HG02970 (cell line): ENCODE data around the gene CHST8.
"Not testable (repeated sequence)": the region's sequence is repeated elsewhere in the genome, so short reads cannot be mapped to it uniquely, and the experiment has no call there.

Experiments
- ATAC-seq: cut with Tn5 transposase; IDR thresholded peaks from one replicate; pipeline ENCODE4 v1.9.1; 2021; ENCODE audit warnings: mild to moderate bottlenecking, moderate library complexity, moderate number of reproducible peaks; ENCODE audit not compliant: unreplicated experiment, low FRiP score

The CHST8 gene

DNA sequence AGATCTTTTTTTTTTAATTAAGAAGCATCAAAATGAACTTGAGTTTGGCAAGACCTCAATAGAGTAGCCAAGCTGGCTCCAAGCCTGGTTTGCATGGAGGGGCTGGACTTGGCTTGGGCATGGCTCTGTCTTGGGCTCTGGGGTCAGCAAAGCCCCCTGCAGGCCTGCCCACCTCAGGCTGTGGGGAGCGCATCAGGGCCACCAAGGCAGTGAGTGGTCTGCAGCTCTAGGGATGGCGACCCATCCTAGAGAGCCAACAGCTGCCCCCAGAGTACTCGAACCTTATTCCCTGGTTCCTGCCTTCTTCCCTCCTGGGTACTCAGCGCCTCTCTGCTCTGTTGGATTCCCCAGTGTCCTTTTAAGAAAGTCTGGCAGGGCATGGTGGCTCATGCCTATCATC lies 5.4 kb upstream of the CHST8 start:
- ATAC-seq, result no peak

DNA sequence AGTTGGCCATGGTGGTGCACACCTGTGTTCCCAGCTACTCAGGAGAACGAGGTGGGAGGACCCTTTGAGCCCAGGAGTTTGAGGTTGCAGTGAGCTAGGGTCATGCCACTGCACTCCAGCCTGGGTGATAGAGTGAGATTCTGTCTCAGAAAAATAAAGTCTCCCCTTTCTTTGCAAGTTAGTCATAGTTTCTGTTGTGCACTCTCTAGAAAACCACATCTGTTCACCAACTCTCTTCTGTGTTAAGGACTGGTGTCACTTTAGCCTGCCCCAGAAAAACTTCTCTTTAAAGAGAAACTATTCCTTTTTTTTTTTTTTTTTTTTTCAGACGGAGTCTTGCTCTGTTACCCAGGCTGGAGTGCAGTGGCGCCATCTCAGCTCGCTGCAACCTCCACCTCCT lies 4.9 kb upstream of the CHST8 start:
- ATAC-seq, result no peak

DNA sequence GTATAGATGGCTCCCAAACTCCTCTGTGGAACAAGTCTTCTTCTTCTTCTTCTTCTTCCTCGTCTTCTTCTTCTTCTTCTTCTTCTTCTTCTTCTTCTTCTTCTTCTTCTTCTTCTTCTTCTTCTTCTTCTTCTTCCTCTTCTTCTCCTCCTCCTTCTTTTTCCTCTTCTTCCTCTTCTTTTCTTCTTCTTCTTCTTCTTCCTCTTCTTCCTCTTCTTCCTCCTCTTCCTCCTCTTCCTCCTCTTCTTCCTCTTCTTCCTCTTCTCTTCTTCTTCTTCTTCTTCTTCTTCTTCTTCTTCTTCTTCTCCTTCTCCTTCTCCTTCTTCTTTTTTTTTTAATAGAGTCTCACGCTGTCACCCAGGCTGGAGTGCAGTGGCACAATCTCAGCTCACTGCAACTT lies 3.4 kb upstream of the CHST8 start:
- not testable (repeated sequence) for ATAC-seq

DNA sequence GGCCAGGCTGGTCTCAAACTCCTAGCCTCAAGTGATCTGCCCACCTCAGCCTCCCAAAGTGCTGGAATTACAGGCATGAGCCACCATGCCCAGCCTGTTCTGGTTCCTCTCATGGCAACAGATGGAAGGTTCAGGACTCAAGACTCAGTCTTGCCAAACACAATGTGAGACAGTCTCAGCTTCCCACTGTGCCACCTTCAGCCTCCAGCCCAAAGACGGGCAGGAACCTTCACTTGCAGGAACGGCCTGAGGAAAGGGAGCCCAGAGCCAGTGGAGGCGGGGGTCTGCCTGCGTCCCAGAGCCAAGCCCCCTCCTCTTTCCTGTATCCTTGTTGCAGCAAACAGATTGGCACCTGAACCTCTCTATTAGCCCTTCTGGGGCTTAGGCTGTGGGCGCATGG lies 2.9 kb upstream of the CHST8 start:
- ATAC-seq, result no peak

DNA sequence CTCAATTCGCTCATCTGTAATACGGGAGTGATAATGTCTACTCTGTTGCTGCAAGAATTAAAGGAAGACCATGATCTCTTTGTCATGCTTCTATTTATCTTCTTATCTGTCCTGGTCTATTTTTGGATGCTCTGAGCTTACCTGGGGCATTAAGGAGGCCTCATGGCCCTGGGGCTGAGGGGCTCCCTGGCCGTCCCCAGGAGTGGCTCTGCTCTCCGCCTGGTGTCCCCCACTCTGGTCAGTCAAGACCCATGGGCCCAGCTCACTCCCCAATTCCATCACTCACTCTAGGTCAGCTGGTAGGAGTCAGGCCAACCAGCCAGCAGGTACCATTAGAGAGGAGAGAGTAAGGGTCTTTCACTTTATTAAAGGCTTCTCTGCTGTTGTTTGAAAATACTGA lies 1.1 kb upstream of the CHST8 start:
- ATAC-seq, result no peak

DNA sequence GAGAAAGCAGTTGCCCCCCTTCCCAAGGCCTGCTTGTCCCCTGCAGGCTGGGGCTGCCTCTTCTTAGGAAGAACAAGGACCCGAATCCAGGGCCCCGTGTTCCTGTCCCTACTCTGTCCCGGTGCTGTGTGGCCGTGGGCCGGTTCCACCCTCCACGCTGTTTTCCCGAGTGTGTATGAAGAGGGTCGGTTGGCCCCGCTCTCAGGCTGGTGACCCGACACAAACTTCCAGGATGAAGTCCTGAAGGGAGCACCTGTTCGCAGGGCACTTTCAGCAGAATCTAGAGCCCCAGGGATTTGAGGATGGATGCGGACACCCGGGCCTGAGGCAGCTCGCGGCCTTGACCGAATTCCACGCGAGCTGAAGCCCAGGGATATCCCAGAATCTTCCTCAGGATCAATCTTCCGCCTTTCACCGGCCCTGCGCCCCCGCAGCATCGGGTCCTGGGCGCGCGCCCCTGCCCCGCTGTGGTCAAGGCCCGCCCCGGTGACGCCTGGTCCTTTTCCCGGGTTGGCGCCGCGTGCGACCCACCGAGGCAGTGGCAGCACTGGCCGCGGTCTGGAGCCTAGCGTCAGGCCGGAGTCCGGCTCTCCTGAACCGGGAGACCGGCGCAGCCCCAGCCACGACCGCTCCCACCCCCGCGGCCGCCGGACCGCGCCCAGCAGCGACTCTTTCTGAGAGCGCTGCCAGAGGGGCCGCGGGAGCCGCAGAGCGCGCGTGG lies 528 bp upstream of the CHST8 start:
- ATAC-seq, result no peak

DNA sequence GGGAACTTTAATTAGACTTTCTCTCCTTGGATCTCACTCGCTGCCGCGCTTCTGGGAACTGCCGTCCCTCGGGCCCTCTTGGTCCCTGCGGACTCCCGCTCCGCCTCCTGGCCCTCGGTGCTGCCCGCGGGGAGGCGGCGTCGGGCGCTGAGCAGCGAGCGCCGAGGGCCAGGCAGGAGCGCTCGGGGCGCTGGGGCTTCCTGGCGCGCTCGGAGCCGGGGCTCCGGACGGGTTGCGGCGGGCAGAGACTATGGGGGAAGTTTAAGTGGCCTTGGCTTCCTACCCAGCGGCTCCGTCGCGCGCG lies 704 bp downstream of the CHST8 start:
- ATAC-seq, result no peak

DNA sequence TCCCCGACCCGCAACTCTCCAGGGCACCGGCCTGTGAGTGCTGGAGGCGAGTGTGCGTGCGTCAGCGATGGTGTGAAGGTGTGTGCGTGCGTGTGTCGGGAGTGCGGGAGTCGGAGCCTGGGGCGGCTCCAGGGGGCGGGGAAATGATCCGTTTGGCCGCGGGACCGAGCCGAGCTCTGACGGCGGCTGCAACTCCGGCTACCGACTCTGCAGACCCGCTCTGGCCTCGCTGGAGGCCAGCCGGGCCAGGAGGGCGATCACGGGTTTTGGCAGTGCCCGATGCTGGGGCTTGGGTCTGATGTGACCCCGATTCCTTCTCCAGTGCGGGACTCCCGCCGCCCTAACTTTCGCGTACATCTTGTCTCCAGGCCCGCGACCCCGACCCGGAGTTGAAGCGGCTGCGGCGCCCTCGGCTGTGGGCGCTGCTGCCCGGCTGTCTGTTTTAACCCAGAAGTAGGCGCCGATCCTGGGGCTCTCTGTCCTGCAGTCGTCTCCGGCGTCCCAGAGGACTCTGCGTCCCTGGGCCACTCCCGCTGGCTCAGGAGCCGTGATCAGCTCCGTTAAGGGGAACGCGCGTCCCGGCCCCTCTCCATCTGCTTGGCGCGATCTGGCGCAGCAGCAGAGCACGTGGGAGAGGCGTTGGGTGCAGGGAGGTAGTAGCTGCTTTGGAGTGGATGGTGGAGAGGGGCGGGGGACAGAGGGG lies 1.2 kb downstream of the CHST8 start:
- ATAC-seq, result no peak

DNA sequence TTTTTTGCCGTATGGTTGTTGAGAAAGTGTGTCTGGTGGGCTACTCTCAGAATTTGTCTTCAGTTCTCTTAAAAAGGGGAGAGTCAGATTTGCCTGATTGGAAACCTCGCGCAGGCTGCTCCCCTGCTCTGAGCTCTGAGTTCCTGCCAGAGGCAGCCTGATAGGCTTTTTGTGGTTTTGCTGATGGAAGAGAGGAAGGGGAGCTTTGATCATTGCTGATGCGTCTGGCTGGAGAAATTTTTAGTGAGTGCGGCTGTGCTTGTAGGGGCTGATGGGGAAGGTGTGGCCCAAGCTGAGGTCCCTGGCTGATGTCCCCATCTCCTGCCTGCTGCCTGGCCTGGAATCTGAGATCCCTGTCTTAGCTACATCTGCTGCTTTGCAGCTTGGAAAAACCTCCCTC lies 2.8 kb downstream of the CHST8 start:
- ATAC-seq, result no peak

DNA sequence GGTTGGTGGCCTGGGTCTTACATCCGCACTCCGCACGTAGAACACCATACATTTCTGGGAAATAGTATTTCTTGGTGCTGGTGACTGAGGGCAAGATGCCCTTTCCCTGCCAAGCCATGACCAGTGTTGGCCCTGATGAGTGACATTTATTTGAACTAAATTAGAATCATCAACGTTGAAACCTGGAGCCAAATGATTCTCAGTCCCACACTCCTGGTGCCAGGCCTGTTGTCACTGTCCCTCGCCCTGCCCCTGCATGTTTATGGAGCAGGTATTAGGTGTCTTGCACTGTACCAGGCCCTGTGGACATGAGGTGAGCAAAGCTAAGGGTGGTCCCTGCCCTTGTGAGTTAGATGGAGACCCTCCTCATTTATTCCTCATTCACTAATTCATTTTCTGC lies 5.8 kb downstream of the CHST8 start:
- ATAC-seq, result no peak

DNA sequence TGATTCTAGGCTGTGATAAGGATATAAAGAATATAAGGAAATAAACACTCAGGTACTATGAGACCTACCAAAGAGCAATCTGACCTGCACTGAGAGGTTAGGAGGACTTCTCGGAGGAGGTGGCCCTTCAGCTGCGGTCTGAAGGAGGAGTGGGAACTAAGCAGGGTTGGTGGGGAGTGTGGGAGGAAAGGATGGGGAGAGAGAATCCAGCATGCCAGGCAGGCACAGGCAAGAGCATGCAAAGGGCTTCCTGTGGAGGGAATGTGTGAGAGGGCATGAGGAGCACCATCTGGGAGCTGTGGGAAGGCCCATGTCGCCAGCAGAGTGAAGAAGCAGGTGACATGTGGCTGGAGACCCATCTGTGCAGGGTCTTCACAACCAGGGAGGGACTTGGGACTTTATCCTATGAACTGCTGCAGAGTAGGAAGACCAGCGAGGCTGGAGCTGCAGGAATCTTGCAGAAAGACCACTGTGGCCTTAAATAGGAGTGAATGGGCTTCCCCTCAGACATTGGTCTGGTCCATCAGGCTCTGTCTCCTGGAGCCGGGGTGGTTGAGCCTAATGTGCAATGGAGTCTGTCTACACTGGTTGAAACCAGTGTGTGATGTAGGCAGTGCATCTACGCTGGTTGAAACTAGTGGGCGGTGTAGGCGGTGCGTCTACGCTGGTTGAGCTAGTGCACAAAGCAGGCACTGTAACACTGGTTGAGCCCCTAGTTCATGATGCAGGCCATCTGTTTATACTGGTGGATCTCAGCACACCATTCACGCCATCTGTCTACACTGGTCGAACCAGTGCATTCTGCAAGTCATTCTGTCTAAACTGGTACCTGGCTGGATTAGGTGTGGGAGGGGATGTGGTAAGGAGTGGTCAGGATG lies 6.4 kb downstream of the CHST8 start:
- ATAC-seq, result no peak

DNA sequence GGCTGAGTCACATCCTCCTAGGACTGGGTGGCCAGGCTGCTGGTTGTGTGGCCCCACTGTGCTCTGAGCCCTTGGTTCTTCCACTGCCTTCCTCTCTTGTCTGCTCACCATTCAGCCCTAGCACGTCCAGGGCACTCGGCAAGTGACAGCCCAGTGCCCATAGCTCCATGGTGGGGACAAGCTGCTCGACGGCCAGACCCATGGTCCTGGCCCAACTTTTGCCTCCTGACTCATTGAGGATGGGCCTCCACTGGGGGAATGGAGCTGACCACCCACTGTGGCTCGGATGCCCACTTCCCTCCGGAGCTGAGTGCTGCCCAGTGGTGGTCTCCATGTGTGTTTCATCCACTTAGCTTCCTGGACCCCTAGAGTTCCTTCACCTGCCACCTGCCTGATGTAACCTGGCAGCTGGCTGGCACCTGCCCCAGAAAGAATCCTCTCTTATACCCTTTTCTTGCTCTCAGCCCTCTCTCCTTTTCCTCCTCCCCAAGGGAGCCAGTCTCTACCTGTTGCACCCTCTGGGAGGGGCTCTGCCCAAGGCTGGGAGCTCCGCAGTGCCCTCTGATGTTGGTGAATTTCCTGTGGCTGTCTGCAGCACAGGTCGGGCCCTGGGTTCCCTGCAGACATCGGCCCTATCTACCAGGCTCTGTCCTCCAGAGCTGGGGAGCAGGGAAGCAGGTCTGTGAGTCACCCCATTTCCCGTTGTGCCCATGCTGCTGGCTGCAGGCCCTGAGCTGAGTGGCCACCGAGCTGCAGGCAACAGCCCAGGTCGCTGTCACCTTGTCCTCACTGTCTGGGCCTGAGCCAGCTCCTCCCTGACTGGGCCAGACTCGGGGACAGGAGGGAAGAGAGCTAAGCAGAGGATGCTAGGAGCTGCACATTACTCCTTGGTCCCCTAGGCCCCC lies 7.4 kb downstream of the CHST8 start:
- no peak for ATAC-seq

DNA sequence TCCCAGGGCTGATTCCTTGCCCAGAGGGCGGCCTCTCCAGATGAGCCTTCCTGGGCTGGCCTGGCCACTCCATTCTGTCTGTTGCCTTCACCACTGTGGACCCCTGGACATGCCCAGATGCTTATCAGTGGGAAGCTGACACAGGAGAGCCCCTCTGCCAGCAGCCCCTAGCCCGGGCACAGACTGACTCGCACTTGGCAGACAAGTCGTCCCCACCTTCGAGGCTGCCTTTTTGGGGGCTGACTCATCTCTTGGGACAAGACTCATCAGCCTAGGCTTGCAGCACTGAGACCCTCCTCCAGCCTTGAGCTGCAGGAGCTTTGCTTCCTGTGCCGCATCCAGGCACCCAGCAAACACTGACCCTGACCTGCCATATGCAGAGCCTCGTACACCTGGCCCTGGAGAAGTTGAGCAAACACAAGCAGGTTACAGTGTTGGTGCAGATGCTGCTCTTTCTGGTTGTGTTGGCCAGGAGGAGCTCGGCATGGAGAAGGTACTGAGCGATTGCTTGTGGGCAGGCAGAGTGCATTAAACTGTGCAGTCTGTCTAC lies 8.1 kb downstream of the CHST8 start:
- ATAC-seq, result no peak

DNA sequence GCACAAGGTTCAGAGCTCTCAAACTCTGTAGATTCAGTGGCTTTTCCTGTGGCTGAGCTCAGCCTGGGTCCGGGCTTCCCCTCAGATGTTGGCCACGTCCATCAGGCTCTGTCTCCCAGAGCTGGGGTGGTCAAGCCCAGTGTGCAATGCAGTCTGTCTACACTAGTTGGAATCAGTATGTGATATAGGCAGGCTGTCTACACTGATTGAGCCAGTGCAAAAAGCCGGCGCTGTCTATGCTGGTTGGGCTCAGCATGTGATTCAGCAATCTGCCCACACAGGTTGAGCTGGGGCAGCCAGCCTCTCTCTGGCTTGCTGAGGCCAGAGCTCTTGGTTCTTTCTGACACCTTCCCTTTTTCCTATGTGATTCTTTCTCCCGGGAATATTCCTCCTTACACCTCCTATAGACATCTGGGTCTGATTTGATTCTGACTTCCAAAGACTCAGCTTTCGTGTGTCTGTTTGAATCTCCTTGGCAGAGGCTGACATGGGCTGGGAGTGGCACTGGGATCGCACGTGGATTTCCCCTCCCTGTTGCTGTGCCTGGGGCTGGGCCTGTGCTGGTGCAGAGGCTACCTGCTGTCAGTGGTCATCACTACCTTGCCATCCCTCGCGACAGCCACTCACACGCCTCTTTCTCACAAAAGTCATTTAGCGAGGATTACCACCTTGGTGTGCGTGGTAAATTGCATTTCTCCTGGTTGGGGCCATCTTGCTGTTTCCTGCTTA lies 9.3 kb downstream of the CHST8 start:
- no peak for ATAC-seq

DNA sequence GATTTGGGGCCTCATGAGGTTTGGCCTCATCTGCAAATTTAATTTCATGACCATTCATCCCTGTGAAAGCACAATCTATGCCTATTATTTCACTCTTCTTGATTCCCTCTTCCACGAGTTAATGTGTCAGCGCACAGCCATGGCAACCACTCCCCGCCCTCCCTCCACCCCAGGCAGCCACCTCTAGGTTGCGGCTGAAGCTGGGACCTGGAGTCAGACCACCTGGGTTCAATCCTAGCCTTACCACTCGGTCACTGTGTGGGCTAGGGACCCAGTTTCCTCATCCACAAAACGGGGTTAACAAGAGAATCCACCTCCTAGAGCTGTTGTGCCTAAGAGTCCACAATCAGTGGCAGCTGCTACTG lies 9.8 kb downstream of the CHST8 start:
- no peak for ATAC-seq

DNA sequence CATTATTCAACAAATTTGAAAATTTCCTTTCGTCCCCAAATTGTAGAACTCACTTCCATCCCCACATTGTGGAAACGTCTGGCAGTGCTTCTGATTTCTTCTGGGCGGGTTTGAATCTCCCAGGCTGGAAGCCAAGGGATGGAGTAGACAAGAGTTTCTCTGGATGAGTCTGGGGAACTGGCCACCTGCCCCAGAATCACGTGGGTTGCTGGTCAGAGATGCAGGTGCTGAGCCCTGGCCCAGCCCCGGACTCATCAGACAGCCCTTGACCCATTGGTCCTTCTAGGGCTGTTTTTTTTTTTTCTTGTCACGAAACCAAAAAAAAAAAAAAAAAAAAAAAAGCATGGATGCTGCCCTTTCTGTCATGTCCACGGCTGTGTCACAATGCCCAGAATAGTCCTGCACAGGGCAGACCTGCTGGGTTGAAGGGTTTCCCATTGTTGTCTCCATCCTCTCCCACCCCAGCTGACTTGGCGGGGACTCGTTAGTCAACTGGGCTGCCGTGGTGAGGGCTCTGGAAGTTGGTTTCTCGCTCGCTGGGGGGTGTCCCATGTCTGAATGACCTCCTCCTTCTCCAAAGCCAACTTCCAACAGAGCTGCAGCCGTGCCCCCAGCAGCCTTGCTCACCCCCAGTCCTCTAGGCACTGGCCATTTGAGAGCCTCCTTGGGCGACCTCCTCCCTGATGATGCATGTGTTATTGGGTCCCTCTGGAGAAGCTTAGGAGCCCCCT lies 12.8 kb downstream of the CHST8 start:
- ATAC-seq, result no peak

DNA sequence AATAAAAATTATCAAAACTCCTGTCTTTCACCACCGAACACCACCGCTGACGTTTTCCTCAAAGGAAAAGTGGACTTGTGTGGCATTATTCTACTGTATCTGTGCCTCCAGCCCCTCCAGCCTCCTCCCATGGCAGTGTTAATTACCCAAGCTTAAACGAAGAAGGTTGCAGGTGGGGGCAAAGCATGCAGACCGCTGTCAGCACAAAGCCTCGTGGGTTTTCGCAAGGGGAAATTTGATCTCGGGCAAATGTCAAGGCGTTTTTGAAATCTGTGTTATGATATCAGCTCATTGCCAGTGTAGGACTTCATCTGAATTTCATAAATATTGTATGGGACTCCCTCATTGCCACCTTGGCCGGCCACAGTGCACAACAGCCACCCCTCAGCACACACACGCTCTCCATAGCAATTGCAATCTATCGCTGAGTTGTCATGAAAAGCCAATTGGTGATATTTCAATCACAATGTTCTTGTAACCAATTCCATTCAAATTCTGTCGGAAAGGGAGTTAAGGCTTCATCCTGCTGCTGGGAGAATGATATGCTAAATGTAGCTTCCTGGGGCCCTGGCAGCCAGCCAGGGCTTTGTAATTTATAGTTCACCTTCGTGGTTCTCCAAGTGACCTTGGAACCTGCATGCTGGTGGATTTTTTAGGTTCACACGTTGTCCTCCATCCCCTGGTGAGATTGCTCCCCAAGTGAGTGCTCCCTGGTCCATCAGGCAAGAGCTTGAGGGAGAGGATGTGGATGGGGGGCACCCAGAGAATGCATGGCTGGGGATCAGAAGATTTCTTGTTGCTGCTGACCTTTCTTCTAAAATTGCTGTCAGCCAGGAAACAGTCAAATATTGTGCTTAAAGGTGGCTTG lies 16.6 kb downstream of the CHST8 start:
- no peak for ATAC-seq

DNA sequence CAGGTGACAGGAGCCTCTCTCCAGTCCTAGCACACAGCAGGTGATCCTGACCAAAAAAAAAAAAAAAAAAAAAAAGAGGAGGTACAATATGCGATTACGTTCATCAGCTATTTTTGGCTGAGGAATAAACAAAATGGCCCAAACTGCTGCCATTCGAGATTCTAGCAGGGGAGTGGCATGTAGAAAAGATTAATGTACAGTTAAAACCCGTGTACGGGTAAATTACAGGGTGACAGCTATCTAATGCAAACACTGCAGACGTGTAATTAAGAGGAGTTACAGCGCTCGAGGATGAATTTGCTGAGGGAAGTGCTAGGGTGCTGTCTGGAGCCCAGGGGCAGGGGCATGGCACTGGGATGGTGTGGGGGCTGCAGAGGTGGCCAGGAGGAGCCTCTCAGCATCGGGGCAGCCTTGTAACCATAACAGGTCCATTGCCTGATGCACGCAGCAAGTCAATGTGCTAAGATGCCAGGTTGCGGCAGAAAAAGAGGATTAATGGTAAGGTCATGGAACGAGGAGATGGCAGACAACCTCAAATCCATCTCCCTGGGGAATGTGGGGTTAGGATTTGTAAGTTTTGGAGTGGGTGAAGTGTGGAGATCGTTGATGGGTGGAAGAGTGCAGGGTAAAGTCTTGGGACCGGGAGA lies 17.4 kb downstream of the CHST8 start:
- ATAC-seq, result no peak
